HepG2 (cell line): ENCODE data around the gene TGM1. TPM values are rescaled to one million over a fixed set of nuclear protein-coding genes. Genes with fewer than 3 reads are reported as not detected.
A peak's percentile ranks its signal among the peaks of the same experiment; 100 is the strongest.

Experiments used
- CEBPG ChIP-seq: IDR thresholded peaks from 2 replicates; pipeline ENCODE4 v1.6.1; 2016
- EEA1 ChIP-seq: sonication (generic); formaldehyde crosslinking; IDR thresholded peaks from 2 replicates; pipeline ENCODE4 v1.5.1; 2020; ENCODE audit warnings: mild to moderate bottlenecking, missing genetic modification reagents, borderline replicate concordance
- EP300 ChIP-seq, 3 experiments: sonication (generic) in 1 of 3; formaldehyde crosslinking in 1 of 3; IDR thresholded peaks; 2 replicates each; pipeline versions ENCODE4 v1.5.1 to v1.6.1; 2011 to 2020; ENCODE audit warnings: low read depth in 2 of 3, low read length in 2 of 3, borderline replicate concordance in 1 of 3, improper control_type of control experiment in 1 of 3, mild to moderate bottlenecking in 1 of 3, missing genetic modification reagents in 1 of 3, moderate library complexity in 1 of 3
- FOXA3 ChIP-seq: IDR thresholded peaks from 2 replicates; pipeline ENCODE4 v1.6.1; 2016; ENCODE audit warnings: missing genetic modification reagents, missing compliant biosample characterization
- GLI4 ChIP-seq: sonication (generic); formaldehyde crosslinking; IDR thresholded peaks from 2 replicates; pipeline ENCODE4 v1.5.1; 2020; ENCODE audit warnings: missing genetic modification reagents, mild to moderate bottlenecking, moderate library complexity, borderline replicate concordance
- MIER2 ChIP-seq: IDR thresholded peaks from 2 replicates; pipeline ENCODE4 v1.6.1; 2016; ENCODE audit warnings: missing biosample characterization, missing genetic modification reagents
- PCBP1 ChIP-seq: fragments of 200-400 bp; formaldehyde crosslinking; IDR thresholded peaks from 2 replicates; pipeline ENCODE4 v1.6.1; 2017; ENCODE audit warnings: mild to moderate bottlenecking, low read depth, low read length, borderline replicate concordance
- PCBP2 ChIP-seq: fragments of 200-400 bp; formaldehyde crosslinking; optimal IDR thresholded peaks from 2 replicates; pipeline ENCODE3; 2018; ENCODE audit warnings: low read length, low read depth; ENCODE audit not compliant: poor library complexity, severe bottlenecking
- PHF8 ChIP-seq: sonication (generic); formaldehyde crosslinking; IDR thresholded peaks from 2 replicates; pipeline ENCODE4 v1.5.0; 2020; ENCODE audit warnings: missing genetic modification reagents
- TOE1 ChIP-seq: sonication (generic); formaldehyde crosslinking; IDR thresholded peaks from 2 replicates; pipeline ENCODE4 v1.4.0; 2020; ENCODE audit warnings: mild to moderate bottlenecking, missing genetic modification reagents
- ZNF274 ChIP-seq: sonication (generic); formaldehyde crosslinking; IDR thresholded peaks from 2 replicates; pipeline ENCODE4 v1.5.1; 2020; ENCODE audit warnings: mild to moderate bottlenecking, missing genetic modification reagents
- ZNF552 ChIP-seq: sonication (generic); formaldehyde crosslinking; IDR thresholded peaks from 2 replicates; pipeline ENCODE4 v1.9.0; 2022; ENCODE audit warnings: missing genetic modification reagents, mild to moderate bottlenecking, borderline replicate concordance
- ZNF841 ChIP-seq: sonication (generic); formaldehyde crosslinking; IDR thresholded peaks from 2 replicates; pipeline ENCODE4 v1.8.1; 2023; ENCODE audit warnings: missing genetic modification reagents, borderline replicate concordance
- ZNF850 ChIP-seq: sonication (generic); formaldehyde crosslinking; conservative IDR thresholded peaks from 2 replicates; pipeline ENCODE4 v1.9.0; 2021; ENCODE audit warnings: mild to moderate bottlenecking, missing genetic modification reagents
- polyA plus RNA-seq, 8 experiments: library from polyadenylated mRNA; depleted of rRNA in 3 of 8; stranded (reverse) in 7 of 8; unstranded in 1 of 8; fragments of >200 nt; fragmentation: Illumina TruSeq in 4 of 8; extraction: Trizol in 4 of 8; gene quantifications; 2 replicates each; pipeline versions ENCODE4 v1.2.1 to v1.2.3, GENCODE V29; 2011 to 2016; ENCODE audit warnings: low read depth in 4 of 8, missing spikeins in 1 of 8, mixed read lengths in 1 of 8; ENCODE audit not compliant: insufficient read depth in 1 of 8
- total RNA-seq, 5 experiments: library from RNA; depleted of rRNA; stranded (reverse); fragments of >200 nt; fragmentation: Illumina TruSeq; extraction: Trizol; gene quantifications; 2 replicates each; pipeline ENCODE4 v1.2.3, GENCODE V29; 2016; ENCODE audit warnings: low read depth in 1 of 5
- TF ChIP-seq, protein P1 (sequence below): IDR thresholded peaks from 2 replicates; pipeline ENCODE4 v1.6.1; 2016; ENCODE audit warnings: low read depth
- TF ChIP-seq, protein P2 (sequence below), 2 experiments: fragments of 450-650 bp in 1 of 2; sonication (generic) in 1 of 2; formaldehyde crosslinking; IDR thresholded peaks; 2 replicates each; pipeline versions ENCODE4 v1.5.0 to v1.8.0; 2020 to 2022; ENCODE audit warnings: mild to moderate bottlenecking in 1 of 2, missing genetic modification reagents in 1 of 2
- TF ChIP-seq, protein P3 (sequence below): sonication (generic); formaldehyde crosslinking; IDR thresholded peaks from 2 replicates; pipeline ENCODE4 v1.5.0; 2020; ENCODE audit warnings: mild to moderate bottlenecking, missing genetic modification reagents
- TF ChIP-seq, protein P4 (sequence below): sonication (generic); formaldehyde crosslinking; IDR thresholded peaks from 2 replicates; pipeline ENCODE4 v1.8.0; 2022; ENCODE audit warnings: mild to moderate bottlenecking, missing genetic modification reagents; ENCODE audit not compliant: insufficient replicate concordance
- TF ChIP-seq, protein P5 (sequence below): sonication (generic); formaldehyde crosslinking; IDR thresholded peaks from 2 replicates; pipeline ENCODE4 v1.8.1; 2023; ENCODE audit warnings: mild to moderate bottlenecking, inconsistent platforms, moderate library complexity, missing genetic modification reagents, borderline replicate concordance
- TF ChIP-seq, protein P6 (sequence below): sonication (generic); formaldehyde crosslinking; IDR thresholded peaks from 2 replicates; pipeline ENCODE4 v1.5.0; 2020; ENCODE audit warnings: missing genetic modification reagents

Gene TGM1
- total and polyA plus RNA-seq, 2 of the 13 experiments (the other 11 are each of a cell fraction or from before 2014, with no cell fraction given): 3.2 to 10.6 TPM

DNA sequence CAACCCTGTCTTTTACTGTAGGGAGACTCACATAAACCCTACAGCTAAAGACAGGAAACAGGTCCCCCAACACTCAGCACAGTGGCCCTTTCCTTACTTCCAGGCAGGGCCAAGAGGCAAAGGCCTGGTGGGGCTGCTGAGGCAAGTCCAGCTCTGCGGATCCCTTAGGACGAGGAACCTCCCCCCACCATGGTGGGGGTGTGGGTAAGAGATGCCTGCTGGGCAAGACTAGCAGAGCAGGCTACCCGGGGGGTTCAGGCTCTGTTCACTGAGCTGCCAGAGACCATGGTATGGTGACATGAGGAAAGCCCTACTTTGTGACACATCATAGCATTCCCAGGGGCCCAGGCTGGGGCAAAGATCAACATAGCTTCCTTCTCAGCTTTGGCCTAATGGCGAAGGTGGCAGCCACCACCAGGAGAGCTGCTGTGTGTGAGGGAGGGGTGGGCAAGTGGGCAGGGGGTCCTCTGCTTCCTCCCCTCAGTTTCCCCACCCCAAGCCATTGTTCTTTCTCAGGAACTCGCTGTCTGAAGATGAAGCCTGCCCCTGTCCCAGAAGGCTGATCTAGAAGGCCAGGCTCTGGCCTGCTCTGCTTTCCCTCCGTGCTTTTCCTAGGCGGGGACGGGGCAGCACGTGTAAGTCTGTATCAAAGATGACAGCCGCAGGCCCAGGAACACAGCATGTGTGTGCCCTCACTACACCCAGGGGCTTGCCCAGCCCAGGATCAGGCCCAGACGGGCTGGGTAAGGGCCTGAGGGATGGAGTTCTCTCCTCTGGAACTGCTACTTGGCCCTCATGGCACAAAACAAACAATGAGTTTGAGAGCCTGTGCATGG is 10.5 kb downstream of the TGM1 start (continued):
- TF ChIP-seq, protein P1, sequence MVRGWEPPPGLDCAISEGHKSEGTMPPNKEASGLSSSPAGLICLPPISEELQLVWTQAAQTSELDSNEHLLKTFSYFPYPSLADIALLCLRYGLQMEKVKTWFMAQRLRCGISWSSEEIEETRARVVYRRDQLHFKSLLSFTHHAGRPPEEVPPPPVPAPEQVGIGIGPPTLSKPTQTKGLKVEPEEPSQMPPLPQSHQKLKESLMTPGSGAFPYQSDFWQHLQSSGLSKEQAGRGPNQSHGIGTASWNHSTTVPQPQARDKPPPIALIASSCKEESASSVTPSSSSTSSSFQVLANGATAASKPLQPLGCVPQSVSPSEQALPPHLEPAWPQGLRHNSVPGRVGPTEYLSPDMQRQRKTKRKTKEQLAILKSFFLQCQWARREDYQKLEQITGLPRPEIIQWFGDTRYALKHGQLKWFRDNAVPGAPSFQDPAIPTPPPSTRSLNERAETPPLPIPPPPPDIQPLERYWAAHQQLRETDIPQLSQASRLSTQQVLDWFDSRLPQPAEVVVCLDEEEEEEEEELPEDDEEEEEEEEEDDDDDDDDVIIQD: peak; percentile 95
- TF ChIP-seq, protein P2, sequence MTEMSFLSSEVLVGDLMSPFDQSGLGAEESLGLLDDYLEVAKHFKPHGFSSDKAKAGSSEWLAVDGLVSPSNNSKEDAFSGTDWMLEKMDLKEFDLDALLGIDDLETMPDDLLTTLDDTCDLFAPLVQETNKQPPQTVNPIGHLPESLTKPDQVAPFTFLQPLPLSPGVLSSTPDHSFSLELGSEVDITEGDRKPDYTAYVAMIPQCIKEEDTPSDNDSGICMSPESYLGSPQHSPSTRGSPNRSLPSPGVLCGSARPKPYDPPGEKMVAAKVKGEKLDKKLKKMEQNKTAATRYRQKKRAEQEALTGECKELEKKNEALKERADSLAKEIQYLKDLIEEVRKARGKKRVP (CRISPR knock-in tag; IDR thresholded peaks at IDR 0.05): peak in 1 of 2 experiments; percentile 54; a peak in 1 of 4 replicates
- TF ChIP-seq ZNF274 (0 out of 2 replicates have a peak, but pooled peaks have one; percentile 76), PCBP2 (no peak), ZNF841 (CRISPR knock-in tag) (no peak), FOXA3 (CRISPR knock-in tag) (peak; percentile 93), PHF8 (CRISPR knock-in tag) (peak; percentile 47), TOE1 (CRISPR knock-in tag) (no peak), EEA1 (peak; percentile 50; the same call in 1 of the 2 replicates), ZNF552 (CRISPR knock-in tag) (0 out of 2 replicates have a peak, but pooled peaks have one; percentile 51), PCBP1 (no peak), GLI4 (CRISPR knock-in tag) (no peak), MIER2 (0 out of 2 replicates have a peak, but pooled peaks have one; percentile 37), EP300 (IDR thresholded peaks at IDR 0.05; ENCODE audit: low read depth in 2 of 2, low read length in 2 of 2) (peak; percentile 72 to 82), EP300 (CRISPR knock-in tag; IDR thresholded peaks at IDR 0.05; ENCODE audit: borderline replicate concordance) (peak; percentile 63), ZNF850 (no peak), CEBPG (CRISPR knock-in tag) (0 out of 2 replicates have a peak, but pooled peaks have one; percentile 24)
- TF ChIP-seq, protein P3, sequence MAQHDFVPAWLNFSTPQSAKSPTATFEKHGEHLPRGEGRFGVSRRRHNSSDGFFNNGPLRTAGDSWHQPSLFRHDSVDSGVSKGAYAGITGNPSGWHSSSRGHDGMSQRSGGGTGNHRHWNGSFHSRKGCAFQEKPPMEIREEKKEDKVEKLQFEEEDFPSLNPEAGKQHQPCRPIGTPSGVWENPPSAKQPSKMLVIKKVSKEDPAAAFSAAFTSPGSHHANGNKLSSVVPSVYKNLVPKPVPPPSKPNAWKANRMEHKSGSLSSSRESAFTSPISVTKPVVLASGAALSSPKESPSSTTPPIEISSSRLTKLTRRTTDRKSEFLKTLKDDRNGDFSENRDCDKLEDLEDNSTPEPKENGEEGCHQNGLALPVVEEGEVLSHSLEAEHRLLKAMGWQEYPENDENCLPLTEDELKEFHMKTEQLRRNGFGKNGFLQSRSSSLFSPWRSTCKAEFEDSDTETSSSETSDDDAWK (CRISPR knock-in tag): no peak
- TF ChIP-seq, protein P4, sequence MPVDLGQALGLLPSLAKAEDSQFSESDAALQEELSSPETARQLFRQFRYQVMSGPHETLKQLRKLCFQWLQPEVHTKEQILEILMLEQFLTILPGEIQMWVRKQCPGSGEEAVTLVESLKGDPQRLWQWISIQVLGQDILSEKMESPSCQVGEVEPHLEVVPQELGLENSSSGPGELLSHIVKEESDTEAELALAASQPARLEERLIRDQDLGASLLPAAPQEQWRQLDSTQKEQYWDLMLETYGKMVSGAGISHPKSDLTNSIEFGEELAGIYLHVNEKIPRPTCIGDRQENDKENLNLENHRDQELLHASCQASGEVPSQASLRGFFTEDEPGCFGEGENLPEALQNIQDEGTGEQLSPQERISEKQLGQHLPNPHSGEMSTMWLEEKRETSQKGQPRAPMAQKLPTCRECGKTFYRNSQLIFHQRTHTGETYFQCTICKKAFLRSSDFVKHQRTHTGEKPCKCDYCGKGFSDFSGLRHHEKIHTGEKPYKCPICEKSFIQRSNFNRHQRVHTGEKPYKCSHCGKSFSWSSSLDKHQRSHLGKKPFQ (CRISPR knock-in tag): no peak
- TF ChIP-seq, protein P5, sequence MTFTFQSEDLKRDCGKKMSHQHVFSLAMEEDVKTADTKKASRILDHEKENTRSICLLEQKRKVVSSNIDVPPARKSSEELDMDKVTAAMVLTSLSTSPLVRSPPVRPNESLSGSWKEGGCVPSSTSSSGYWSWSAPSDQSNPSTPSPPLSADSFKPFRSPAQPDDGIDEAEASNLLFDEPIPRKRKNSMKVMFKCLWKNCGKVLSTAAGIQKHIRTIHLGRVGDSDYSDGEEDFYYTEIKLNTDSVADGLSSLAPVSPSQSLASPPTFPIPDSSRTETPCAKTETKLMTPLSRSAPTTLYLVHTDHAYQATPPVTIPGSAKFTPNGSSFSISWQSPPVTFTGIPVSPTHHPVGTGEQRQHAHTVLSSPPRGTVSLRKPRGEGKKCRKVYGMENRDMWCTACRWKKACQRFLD: 0 out of 2 replicates have a peak, but pooled peaks have one; percentile 67
- TF ChIP-seq, protein P6, sequence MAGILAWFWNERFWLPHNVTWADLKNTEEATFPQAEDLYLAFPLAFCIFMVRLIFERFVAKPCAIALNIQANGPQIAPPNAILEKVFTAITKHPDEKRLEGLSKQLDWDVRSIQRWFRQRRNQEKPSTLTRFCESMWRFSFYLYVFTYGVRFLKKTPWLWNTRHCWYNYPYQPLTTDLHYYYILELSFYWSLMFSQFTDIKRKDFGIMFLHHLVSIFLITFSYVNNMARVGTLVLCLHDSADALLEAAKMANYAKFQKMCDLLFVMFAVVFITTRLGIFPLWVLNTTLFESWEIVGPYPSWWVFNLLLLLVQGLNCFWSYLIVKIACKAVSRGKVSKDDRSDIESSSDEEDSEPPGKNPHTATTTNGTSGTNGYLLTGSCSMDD (CRISPR knock-in tag): no peak
